AG04449 (cell line): ENCODE data around the gene SLIT3.

Source experiments
- CTCF ChIA-PET: fragments of 350-600 bp; formaldehyde crosslinking; extraction: SDS; loops from one replicate; lab custom pipeline; 2021; ENCODE audit warnings: antibody characterized with exemption; lab: Yijun Ruan, JAX
- POLR2A ChIA-PET: fragments of 400-600, 350-600 bp; formaldehyde crosslinking; extraction: SDS; loops from one replicate; lab custom pipeline; 2020; ENCODE audit warnings: antibody characterized with exemption, inconsistent platforms; lab: Yijun Ruan, JAX
- DNase-seq: peaks from one replicate; pipeline ENCODE4 v3.0.0-alpha.2; 2010; ENCODE audit warnings: low read depth, low spot score
- H3K4me3 ChIP-seq: 2 replicates; pipeline ENCODE4 v1.5.1; 2011; ENCODE audit warnings: low read depth, mild to moderate bottlenecking, control low read depth, low read length
- CTCF ChIP-seq: IDR thresholded peaks from one replicate; pipeline ENCODE4 v1.5.1; 2011; ENCODE audit warnings: mild to moderate bottlenecking, moderate library complexity, low read length, control low read depth, inconsistent platforms; ENCODE audit not compliant: insufficient read depth; ENCODE audit errors: missing control alignments

Gene SLIT3

GRCh38 chr5:168822745-168823281 is 478.1 kb downstream of the SLIT3 start:
- POLR2A ChIA-PET, result no interaction called here
- TF ChIP-seq CTCF, result no peak
- no peak for DNase-seq
- CTCF ChIA-PET, result no interaction called here
- H3K4me3 ChIP-seq, result no peak overlapping the region

- POLR2A ChIA-PET, result no interaction called here
These were observed 478.6 kb downstream of the SLIT3 start for GRCh38 chr5:168822248-168822744.

DNA sequence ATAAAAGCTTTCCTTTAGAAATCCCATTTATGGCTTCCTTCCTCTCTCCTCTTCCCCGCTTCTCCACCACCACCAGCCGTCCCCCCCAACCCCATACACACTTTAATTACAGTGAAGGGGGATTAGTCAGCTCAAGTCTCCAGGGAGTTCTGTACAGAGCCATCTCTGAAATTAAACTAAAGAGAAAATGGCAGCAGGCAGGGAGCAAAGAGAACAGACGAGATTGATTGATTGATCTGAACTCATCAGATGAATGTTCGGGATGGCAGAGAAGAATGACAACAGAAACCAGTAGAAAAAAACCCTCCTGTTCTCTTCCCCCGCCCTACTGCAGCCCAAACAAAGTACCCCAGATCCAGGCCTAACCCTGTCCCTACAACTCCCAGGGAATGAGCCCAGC is 480.1 kb downstream of the SLIT3 start:
- no peak for TF ChIP-seq CTCF
- H3K4me3 ChIP-seq, result no peak overlapping the region
- DNase-seq, result no peak
- POLR2A ChIA-PET, result no interaction called here
- CTCF ChIA-PET, result interaction anchor here (1.4 to 1.7 kb wide), 2 partner anchors 19 to 141 kb away, joined by 4 to 5 read pairs; no protein-coding TSS in a partner anchor

More at GRCh38 chr5:168822248-168822744, 478.6 kb downstream of the SLIT3 start:
- H3K4me3 ChIP-seq, result no peak overlapping the region
- CTCF ChIA-PET, result no interaction called here
- no peak for TF ChIP-seq CTCF
- DNase-seq, result no peak

DNA sequence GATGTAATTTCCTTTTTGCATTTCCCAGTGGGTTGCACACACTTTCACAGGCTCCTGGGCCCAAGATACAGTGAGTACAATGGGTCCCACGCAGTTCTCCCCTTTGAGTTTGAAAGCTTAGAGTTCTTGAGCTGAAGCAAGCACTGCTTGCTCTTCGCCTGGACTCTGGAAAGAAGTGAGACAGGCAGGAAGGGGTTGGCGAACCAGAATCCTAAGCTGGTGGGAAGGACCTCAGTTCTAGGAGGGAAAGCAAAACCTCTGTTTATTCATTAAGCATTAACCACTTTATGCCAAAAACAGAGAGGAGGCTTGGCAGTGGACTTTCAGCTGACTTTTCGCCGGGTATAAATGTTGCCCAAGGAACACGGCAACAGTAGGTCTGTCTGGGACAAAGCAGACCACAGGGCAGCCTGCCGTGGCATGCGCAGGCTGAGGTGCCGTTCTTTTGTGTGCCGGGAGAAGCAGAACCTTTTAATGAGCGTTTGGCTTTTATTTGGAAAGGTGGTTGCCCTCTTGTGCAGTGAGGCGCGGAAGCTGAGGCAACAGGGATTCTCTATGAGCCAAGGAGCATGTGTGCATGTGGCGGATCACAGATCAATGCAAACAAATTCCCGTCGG is 481.8 kb downstream of the SLIT3 start:
- TF ChIP-seq CTCF, result no peak
- POLR2A ChIA-PET, result no interaction called here
- H3K4me3 ChIP-seq, result no peak overlapping the region
- DNase-seq, result no peak
- CTCF ChIA-PET, result interaction anchor here (0.5 to 1.4 kb wide), 2 partner anchors 17 to 103 kb away, joined by 3 to 5 read pairs; no protein-coding TSS in a partner anchor

DNA sequence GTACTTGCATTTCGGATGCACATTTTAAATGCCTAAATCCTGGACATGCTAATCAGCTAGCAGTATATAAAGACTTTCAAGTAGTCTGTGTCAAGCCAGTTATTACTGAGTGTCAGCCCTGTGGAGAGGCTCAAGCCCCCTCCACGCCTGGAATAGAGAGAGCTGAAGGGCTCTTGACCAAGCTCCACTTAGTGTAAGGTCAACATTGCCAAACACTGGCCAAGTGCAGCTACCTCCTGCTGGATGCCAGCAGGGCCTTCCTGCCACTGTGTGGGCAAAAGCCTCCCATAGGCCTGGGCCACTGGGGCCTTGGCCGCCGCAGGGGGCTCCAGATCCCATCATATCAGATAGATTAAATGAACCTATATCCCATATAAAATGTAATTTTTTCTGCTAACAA is 482.4 kb downstream of the SLIT3 start:
- H3K4me3 ChIP-seq, result no peak overlapping the region
- ChIA-PET POLR2A (no interaction called here), CTCF (no interaction called here)
- no peak for TF ChIP-seq CTCF
- no peak for DNase-seq

GRCh38 chr5:168817591-168817990 is 483.3 kb downstream of the SLIT3 start:
- DNase-seq, result no peak
- no peak for TF ChIP-seq CTCF
- no peak overlapping the region for H3K4me3 ChIP-seq
- ChIA-PET CTCF (no interaction called here), POLR2A (no interaction called here)
